Stimulated activated CD4-positive, alpha-beta T cell treated with anti-CD3 and anti-CD28 coated beads, Interleukin-1b, Interleukin-23, amount 100 ng/mL, for 24 hours (primary cell): ENCODE data around the gene SH3D19.

ENCODE experiments used
- DNase-seq, 4 experiments: peaks; one replicate each; pipeline ENCODE4 v3.0.0-alpha.2; 2020; ENCODE audit warnings: low read depth in 4 of 4, low spot score in 1 of 4

SH3D19 gene

GRCh38 chr4:151198748-151199147 is 126.7 kb downstream of the SH3D19 start:
- DNase-seq, result no peak

- no peak for DNase-seq
These were observed 128.2 kb downstream of the SH3D19 start for GRCh38 chr4:151197247-151197646.

GRCh38 chr4:151195801-151196200 is 129.6 kb downstream of the SH3D19 start:
- DNase-seq, result no peak

GRCh38 chr4:151193414-151193813 is 132.0 kb downstream of the SH3D19 start:
- no peak for DNase-seq

GRCh38 chr4:151192556-151193235 is 132.7 kb downstream of the SH3D19 start:
- no peak for DNase-seq

GRCh38 chr4:151184523-151185458 is 140.6 kb downstream of the SH3D19 start:
- no peak for DNase-seq

GRCh38 chr4:151182455-151182996 is 142.9 kb downstream of the SH3D19 start:
- no peak for DNase-seq

GRCh38 chr4:151176685-151177084 is 148.7 kb downstream of the SH3D19 start:
- no peak for DNase-seq

- no peak for DNase-seq
These were observed 149.4 kb downstream of the SH3D19 start for GRCh38 chr4:151175754-151176631.

GRCh38 chr4:151175233-151175632 is 150.2 kb downstream of the SH3D19 start:
- no peak for DNase-seq

GRCh38 chr4:151174784-151175183 is 150.6 kb downstream of the SH3D19 start:
- no peak for DNase-seq

- no peak for DNase-seq
These were observed 151.5 kb downstream of the SH3D19 start for GRCh38 chr4:151173871-151174270.

GRCh38 chr4:151169900-151170299 is 155.5 kb downstream of the SH3D19 start:
- DNase-seq, result no peak

GRCh38 chr4:151169223-151169622 is 156.2 kb downstream of the SH3D19 start:
- DNase-seq, result no peak

- DNase-seq, result no peak
These were observed 157.8 kb downstream of the SH3D19 start for GRCh38 chr4:151167561-151167960.

- no peak for DNase-seq
These were observed 158.8 kb downstream of the SH3D19 start for GRCh38 chr4:151166636-151167035.

- no peak for DNase-seq
These were observed 160.0 kb downstream of the SH3D19 start for GRCh38 chr4:151165205-151166000.

GRCh38 chr4:151163855-151164254 is 161.6 kb downstream of the SH3D19 start:
- DNase-seq, result no peak

GRCh38 chr4:151158979-151159378 is 166.4 kb downstream of the SH3D19 start:
- no peak for DNase-seq

GRCh38 chr4:151157543-151157942 is 167.9 kb downstream of the SH3D19 start:
- no peak for DNase-seq
